ENCODE results near the gene ATRN. TPM values are rescaled to one million over a fixed set of nuclear protein-coding genes. Genes with fewer than 3 reads are reported as not detected.

Gene ATRN
- total RNA-seq, 1 donor from 2014 or later = 30.0 TPM

DNA sequence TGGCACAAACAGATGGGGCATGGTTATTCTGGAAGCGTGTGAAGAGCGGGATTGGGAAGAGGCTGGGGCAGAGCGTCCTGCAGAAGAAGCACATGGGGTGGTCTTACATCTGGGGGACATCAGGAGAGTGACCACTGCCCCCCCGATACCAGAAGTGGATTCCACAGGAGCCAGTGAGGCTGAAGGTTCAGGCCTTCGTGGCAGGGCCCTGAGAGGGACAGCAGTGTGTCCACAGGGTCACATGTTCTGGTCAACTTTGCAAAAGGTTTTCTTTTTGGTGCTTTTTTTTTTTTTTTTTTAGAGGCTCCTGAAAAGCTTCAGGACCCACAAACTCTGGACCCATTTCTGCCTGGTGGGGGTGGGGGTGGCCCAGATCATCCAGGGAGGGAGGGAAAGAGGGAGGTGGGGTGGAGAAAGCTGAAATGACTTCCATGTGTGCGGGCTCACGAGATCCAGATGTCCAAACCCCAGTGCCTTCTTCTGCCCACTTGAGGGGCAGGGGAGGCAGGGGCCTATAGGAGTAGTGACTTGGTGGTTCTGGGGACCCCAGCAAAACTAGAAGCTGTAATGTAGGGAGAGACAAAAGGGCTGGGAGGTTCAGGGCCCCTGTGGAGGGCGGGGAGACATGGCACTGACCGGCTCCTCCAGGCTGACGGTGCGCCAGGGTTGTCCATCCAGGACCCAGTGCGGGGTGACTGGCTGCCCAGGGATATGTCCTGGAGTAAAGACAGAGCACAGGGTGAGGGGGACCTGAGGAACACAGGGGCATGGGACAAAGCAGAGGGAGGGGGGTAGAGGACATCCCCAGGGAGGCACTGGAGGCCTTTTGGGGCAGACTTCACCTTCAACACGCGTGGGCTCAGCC, 208.3 kb downstream of the ATRN start:
- intact Hi-C loops (cut with DNase I) = loop anchor here (10.0 kb wide), 2 partner anchors 76 to 396 kb away; no protein-coding TSS in a partner anchor
- ATAC-seq (ENCODE audit: poor library complexity) (no peak), DNase-seq (no peak)

- intact Hi-C loops (cut with DNase I) = loop anchor here (10.0 kb wide), 3 partner anchors 75 to 395 kb away; no protein-coding TSS in a partner anchor
- ATAC-seq (ENCODE audit: poor library complexity) = peak; percentile 24
- DNase-seq = peak; percentile 67
These were observed 209.2 kb downstream of the ATRN start for GRCh38 chr20:3679749-3680700.

DNA sequence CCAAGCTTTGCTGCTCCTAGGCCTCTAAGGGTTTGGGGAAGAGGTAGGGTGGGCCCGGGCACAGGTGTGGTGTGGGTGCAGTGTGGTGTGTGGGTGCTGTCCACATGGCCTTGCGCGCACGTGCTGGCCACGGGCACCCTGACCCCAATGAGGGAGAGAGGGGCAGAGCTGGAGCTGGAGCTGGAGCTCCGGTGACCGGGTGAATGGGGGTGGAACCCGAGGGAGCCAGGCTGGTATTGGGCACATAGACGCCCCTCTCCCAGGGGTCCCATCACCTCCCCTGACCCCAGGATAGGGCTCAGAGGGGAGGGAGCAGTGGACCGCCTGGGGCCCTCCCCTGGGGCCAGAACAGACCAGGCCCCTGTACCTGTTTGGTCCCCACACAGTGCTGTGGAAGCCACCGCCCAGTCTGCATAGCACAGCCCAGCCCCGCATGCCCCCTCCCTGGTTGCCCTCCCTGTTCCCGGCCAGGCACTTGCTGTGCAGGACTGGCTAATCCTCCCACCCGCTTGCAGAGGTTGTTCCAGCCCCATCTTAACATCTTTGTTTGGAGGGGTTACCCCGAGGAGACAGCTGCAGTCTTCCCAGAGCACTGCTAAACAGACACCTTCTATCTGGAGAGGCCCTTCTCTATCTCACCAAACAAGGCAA, 210.0 kb downstream of the ATRN start:
- intact Hi-C loops (cut with DNase I) = loop anchor here (10.0 kb wide), 1 partner anchor 184 kb away; no protein-coding TSS in a partner anchor
- ATAC-seq (ENCODE audit: poor library complexity) (no peak), DNase-seq (no peak)

- intact Hi-C loops (cut with DNase I) = loop anchor here (10.0 kb wide), 1 partner anchor 183 kb away; no protein-coding TSS in a partner anchor
- DNase-seq = no peak
- ATAC-seq (ENCODE audit: poor library complexity) = no peak
These were observed 210.6 kb downstream of the ATRN start for GRCh38 chr20:3681352-3681930.

DNA sequence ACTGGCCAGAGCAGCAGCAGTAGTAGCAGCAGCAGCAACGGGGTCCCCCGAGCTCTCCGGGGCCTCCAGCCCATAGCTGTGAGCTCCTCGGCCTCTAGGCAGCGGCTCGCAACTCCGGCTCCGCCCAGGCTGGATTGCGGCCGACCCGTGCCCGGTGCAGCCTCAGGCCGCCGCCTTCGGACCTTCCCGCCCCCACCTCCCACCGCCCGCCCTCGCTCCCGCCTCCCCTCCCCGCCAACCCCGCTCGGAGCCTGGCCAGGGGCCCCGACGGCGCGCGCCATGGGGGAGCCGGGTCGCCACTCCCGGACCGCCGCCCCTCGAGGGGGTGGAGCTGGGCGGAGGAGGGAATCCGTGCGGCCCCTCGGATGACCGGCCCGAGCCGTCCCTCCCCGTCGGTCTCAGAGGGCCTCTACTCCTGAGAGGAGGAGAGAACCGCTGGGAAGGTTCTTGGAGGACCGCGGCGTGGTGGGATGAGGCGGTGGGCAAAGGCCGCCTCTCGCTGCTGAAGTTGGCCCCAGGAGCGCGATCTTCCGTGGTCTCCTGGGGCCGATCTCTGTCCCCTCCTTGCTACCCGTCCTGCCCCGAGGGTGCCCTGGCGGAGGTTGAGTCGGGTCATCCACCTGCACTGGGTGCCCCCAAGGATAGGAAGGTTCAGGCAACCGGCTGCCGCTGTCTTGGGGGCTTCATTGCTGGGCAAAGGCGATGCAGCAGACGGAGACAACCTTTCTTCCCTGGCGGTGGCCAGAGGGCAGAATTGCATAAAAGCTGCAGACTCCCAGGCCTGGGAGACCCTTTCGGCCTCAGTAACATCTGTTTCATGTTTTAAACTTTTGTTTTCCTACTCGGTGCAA, 211.3 kb downstream of the ATRN start, which contains the start of gene ADAM33:
TSS of gene ADAM33 (minus strand) at position 80 of the 851 bp plus-strand sequence. CDS start at position 74, 6 bp downstream.
- intact Hi-C loops (cut with DNase I) = loop anchor here (10.0 kb wide), 1 partner anchor 183 kb away; no protein-coding TSS in a partner anchor
- DNase-seq (peak; percentile 79), ATAC-seq (ENCODE audit: poor library complexity) (peak; percentile 65)

- ATAC-seq (ENCODE audit: poor library complexity) = no peak
- DNase-seq = no peak
- intact Hi-C loops (cut with DNase I) = loop anchor here (10.0 kb wide), 1 partner anchor 179 kb away; no protein-coding TSS in a partner anchor
These were observed 214.5 kb downstream of the ATRN start for GRCh38 chr20:3685341-3685740.

- DNase-seq (no peak), ATAC-seq (ENCODE audit: poor library complexity) (no peak)
- intact Hi-C loops (cut with DNase I) = loop anchor here (10.0 kb wide), 1 partner anchor 178 kb away; no protein-coding TSS in a partner anchor
These were observed 215.6 kb downstream of the ATRN start for GRCh38 chr20:3686421-3686820.

GRCh38 chr20:3686867-3687321, 216.1 kb downstream of the ATRN start:
- intact Hi-C loops (cut with DNase I) = loop anchor here (10.0 kb wide), 1 partner anchor 178 kb away; no protein-coding TSS in a partner anchor
- DNase-seq (peak; percentile 89), ATAC-seq (ENCODE audit: poor library complexity) (peak; percentile 87)

- DNase-seq (no peak), ATAC-seq (ENCODE audit: poor library complexity) (peak; percentile 78)
- intact Hi-C loops (cut with DNase I) = loop anchor here (10.0 kb wide), 1 partner anchor 177 kb away; no protein-coding TSS in a partner anchor
These were observed 216.8 kb downstream of the ATRN start for GRCh38 chr20:3687655-3688054.

- ATAC-seq (ENCODE audit: poor library complexity) (no peak), DNase-seq (no peak)
- intact Hi-C loops (cut with DNase I) = loop anchor here (10.0 kb wide), 1 partner anchor 175 kb away; no protein-coding TSS in a partner anchor
These were observed 219.2 kb downstream of the ATRN start for GRCh38 chr20:3689978-3690377.

- ATAC-seq (ENCODE audit: poor library complexity) (no peak), DNase-seq (no peak)
- intact Hi-C loops (cut with DNase I) = no loop called here
These were observed 219.6 kb downstream of the ATRN start for GRCh38 chr20:3690413-3690812.

- DNase-seq = no peak
- ATAC-seq (ENCODE audit: poor library complexity) = no peak
- intact Hi-C loops (cut with DNase I) = no loop called here
These were observed 220.5 kb downstream of the ATRN start for GRCh38 chr20:3691306-3691705.

DNA sequence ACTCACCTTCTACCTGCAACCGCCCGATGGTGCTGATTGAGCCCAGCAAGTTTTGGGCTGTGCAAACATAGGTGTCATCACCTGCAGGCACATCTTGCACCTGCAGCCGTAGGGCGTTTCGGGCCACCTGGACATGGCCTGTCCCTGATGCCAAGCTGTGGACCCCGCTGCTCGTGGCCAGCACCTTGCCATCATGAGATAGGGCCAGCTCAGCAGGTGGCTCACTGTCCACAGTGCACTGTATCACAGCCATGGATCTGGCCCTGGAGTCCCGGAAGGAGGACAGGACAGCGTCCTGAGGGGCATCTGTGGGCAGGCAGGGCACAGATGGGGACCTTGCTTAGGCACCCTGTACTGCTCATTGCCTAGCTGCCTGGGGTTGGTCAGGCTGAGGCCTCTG, 221.1 kb downstream of the ATRN start:
- DNase-seq = no peak
- intact Hi-C loops (cut with DNase I) = no loop called here
- ATAC-seq (ENCODE audit: poor library complexity) = no peak

GRCh38 chr20:3692706-3693294, 222.0 kb downstream of the ATRN start:
- intact Hi-C loops (cut with DNase I) = no loop called here
- DNase-seq (no peak), ATAC-seq (ENCODE audit: poor library complexity) (peak; percentile 9)

DNA sequence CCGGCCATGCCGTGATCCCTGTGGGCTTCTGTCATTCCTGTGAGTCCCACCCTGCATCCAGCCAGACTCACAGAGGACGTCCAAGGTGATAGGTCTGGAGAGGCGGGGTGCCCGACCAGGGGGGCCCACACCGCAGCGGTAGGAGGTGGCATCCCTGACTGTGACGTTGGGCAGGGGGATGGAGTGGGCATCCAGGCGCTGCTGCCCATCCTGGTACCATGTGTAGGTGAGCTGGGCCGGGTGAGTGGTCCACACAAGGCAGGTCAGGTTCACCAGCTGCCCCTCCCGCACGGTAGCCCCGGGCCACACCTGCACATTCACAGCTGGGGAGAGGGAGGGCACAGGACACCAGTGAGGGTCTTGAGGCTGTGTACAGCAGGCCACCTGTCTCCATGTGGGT, 222.6 kb downstream of the ATRN start:
- DNase-seq (no peak), ATAC-seq (ENCODE audit: poor library complexity) (no peak)
- intact Hi-C loops (cut with DNase I) = no loop called here

- DNase-seq (no peak), ATAC-seq (ENCODE audit: poor library complexity) (no peak)
- intact Hi-C loops (cut with DNase I) = no loop called here
These were observed 224.0 kb downstream of the ATRN start for GRCh38 chr20:3694864-3695263.

DNA sequence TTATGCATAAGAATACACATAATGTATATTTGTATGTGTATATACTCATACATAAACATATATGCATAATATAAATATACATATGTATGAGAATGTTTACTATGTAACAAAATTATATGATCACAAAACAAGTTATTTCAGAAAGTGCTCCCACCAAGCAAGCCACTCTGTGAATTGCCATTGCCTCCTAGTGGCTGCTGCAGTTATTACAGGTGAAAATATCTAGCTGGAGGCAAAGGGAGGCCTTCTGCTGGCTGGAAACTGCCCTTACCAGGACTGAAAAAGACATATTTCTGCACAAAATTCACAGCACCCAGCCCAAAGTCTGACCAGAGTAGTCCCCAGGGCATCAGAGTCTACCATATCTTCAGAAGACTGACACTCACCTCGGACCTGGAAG, 225.4 kb downstream of the ATRN start:
- ATAC-seq (ENCODE audit: poor library complexity) (no peak), DNase-seq (no peak)
- intact Hi-C loops (cut with DNase I) = no loop called here
